Measurements from ENCODE around the gene MLIP.

GRCh38 chr6:54255886-54256285, 144.6 kb downstream of the MLIP start:
- TF ChIP-seq, protein P1, sequence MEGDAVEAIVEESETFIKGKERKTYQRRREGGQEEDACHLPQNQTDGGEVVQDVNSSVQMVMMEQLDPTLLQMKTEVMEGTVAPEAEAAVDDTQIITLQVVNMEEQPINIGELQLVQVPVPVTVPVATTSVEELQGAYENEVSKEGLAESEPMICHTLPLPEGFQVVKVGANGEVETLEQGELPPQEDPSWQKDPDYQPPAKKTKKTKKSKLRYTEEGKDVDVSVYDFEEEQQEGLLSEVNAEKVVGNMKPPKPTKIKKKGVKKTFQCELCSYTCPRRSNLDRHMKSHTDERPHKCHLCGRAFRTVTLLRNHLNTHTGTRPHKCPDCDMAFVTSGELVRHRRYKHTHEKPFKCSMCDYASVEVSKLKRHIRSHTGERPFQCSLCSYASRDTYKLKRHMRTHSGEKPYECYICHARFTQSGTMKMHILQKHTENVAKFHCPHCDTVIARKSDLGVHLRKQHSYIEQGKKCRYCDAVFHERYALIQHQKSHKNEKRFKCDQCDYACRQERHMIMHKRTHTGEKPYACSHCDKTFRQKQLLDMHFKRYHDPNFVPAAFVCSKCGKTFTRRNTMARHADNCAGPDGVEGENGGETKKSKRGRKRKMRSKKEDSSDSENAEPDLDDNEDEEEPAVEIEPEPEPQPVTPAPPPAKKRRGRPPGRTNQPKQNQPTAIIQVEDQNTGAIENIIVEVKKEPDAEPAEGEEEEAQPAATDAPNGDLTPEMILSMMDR (IDR thresholded peaks at IDR 0.05; ENCODE audit: insufficient read depth, low read length): no peak
- TF ChIP-seq GABPA (IDR thresholded peaks at IDR 0.05; ENCODE audit: low read depth) (no peak), POLR2AphosphoS5 (IDR thresholded peaks at IDR 0.05; ENCODE audit: low read depth) (no peak), SPI1 (IDR thresholded peaks at IDR 0.05; ENCODE audit: borderline replicate concordance, low read depth) (no peak)
- TF ChIP-seq, protein P2, sequence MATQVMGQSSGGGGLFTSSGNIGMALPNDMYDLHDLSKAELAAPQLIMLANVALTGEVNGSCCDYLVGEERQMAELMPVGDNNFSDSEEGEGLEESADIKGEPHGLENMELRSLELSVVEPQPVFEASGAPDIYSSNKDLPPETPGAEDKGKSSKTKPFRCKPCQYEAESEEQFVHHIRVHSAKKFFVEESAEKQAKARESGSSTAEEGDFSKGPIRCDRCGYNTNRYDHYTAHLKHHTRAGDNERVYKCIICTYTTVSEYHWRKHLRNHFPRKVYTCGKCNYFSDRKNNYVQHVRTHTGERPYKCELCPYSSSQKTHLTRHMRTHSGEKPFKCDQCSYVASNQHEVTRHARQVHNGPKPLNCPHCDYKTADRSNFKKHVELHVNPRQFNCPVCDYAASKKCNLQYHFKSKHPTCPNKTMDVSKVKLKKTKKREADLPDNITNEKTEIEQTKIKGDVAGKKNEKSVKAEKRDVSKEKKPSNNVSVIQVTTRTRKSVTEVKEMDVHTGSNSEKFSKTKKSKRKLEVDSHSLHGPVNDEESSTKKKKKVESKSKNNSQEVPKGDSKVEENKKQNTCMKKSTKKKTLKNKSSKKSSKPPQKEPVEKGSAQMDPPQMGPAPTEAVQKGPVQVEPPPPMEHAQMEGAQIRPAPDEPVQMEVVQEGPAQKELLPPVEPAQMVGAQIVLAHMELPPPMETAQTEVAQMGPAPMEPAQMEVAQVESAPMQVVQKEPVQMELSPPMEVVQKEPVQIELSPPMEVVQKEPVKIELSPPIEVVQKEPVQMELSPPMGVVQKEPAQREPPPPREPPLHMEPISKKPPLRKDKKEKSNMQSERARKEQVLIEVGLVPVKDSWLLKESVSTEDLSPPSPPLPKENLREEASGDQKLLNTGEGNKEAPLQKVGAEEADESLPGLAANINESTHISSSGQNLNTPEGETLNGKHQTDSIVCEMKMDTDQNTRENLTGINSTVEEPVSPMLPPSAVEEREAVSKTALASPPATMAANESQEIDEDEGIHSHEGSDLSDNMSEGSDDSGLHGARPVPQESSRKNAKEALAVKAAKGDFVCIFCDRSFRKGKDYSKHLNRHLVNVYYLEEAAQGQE (IDR thresholded peaks at IDR 0.05; ENCODE audit: insufficient replicate concordance, low read depth): no peak
